ENCODE measurements around the gene ZNF414. TPM values are rescaled to one million over a fixed set of nuclear protein-coding genes. Genes with fewer than 3 reads are reported as not detected.

Gene ZNF414
- polyA plus RNA-seq, 1 donor (not counting 4 experiments of a cell fraction or from before 2014, with no cell fraction given): 1.9 TPM

GRCh38 chr19:8473648-8474476 lies 40.1 kb downstream of the ZNF414 start:
- H3K36me3 ChIP-seq (ENCODE audit: control insufficient read depth in 2 of 2, extremely low read depth in 1 of 2, insufficient read depth in 2 of 2, low read length in 2 of 2): peaks cover 40 to 50% of the 10 kb centered on the region in 2 experiments
- FAIRE-seq: no peak
- dilution Hi-C loops (cut with MboI; ENCODE audit: extremely low pct_ligation_motif_present, low sequenced_read_pairs): no loop called here

GRCh38 chr19:8469613-8470368 lies 44.2 kb downstream of the ZNF414 start:
- Histone ChIP-seq H3K9ac (ENCODE audit: control insufficient read depth, extremely low read depth, insufficient read depth, low read length) (no peak overlapping the region), H3K27ac (ENCODE audit: control insufficient read depth, insufficient read depth, low read length) (no peak overlapping the region), H3K4me2 (ENCODE audit: control insufficient read depth, extremely low read depth, insufficient read depth, low read depth, low read length) (no peak overlapping the region), H3K9me1 (ENCODE audit: control insufficient read depth, extremely low read depth, insufficient read depth, low read length) (no peaks in the 10 kb centered on the region), H4K20me1 (ENCODE audit: control insufficient read depth, extremely low read depth, insufficient read depth, low read length) (peaks cover 4% of the 10 kb centered on the region), H2AFZ (ENCODE audit: control insufficient read depth, low read length) (no peak overlapping the region), H3K27me3 (ENCODE audit: control insufficient read depth, extremely low read depth, insufficient read depth, low read length) (no peaks in the 10 kb centered on the region), H3K36me3 (ENCODE audit: control insufficient read depth in 2 of 2, extremely low read depth in 1 of 2, insufficient read depth in 2 of 2, low read length in 2 of 2) (peaks cover 48 to 54% of the 10 kb centered on the region in 2 experiments), H3K4me1 (ENCODE audit: control insufficient read depth, extremely low read depth, insufficient read depth, low read length) (no peaks in the 10 kb centered on the region), H3K4me3 (ENCODE audit: control insufficient read depth in 2 of 3, extremely low read depth in 1 of 3, insufficient read depth in 2 of 3, low read depth in 1 of 3, low read length in 3 of 3) (no peak overlapping the region), H3K79me2 (ENCODE audit: control insufficient read depth, insufficient read depth, low read length) (peaks cover 30% of the 10 kb centered on the region), H3K9me3 (ENCODE audit: control insufficient read depth, low read depth, low read length) (no peaks in the 10 kb centered on the region)
- dilution Hi-C loops (cut with MboI; ENCODE audit: extremely low pct_ligation_motif_present, low sequenced_read_pairs): no loop called here
- DNase-seq (ENCODE audit: low read depth, low spot score) (no peak), FAIRE-seq (no peak)
- TF ChIP-seq CTCF (optimal IDR thresholded peaks at IDR 0.05 in 1 of 3, IDR thresholded peaks at IDR 0.05 in 1 of 3, conservative IDR thresholded peaks at IDR 0.05 in 1 of 3; ENCODE audit: extremely low read depth in 1 of 3, insufficient read depth in 2 of 3, low read length in 3 of 3) (no peak), EZH2 (IDR thresholded peaks at IDR 0.05; ENCODE audit: low read length) (no peak)

More at GRCh38 chr19:8473648-8474476, 40.1 kb downstream of the ZNF414 start:
- Histone ChIP-seq H3K27ac (ENCODE audit: control insufficient read depth, insufficient read depth, low read length) (no peak overlapping the region), H3K9me1 (ENCODE audit: control insufficient read depth, extremely low read depth, insufficient read depth, low read length) (no peaks in the 10 kb centered on the region), H3K4me3 (ENCODE audit: control insufficient read depth in 2 of 3, extremely low read depth in 1 of 3, insufficient read depth in 2 of 3, low read depth in 1 of 3, low read length in 3 of 3) (no peak overlapping the region), H2AFZ (ENCODE audit: control insufficient read depth, low read length) (no peak overlapping the region), H3K4me2 (ENCODE audit: control insufficient read depth, extremely low read depth, insufficient read depth, low read depth, low read length) (no peak overlapping the region), H4K20me1 (ENCODE audit: control insufficient read depth, extremely low read depth, insufficient read depth, low read length) (peaks cover 17% of the 10 kb centered on the region), H3K9ac (ENCODE audit: control insufficient read depth, extremely low read depth, insufficient read depth, low read length) (no peak overlapping the region), H3K9me3 (ENCODE audit: control insufficient read depth, low read depth, low read length) (no peaks in the 10 kb centered on the region), H3K4me1 (ENCODE audit: control insufficient read depth, extremely low read depth, insufficient read depth, low read length) (no peaks in the 10 kb centered on the region), H3K79me2 (ENCODE audit: control insufficient read depth, insufficient read depth, low read length) (peaks cover 47% of the 10 kb centered on the region), H3K27me3 (ENCODE audit: control insufficient read depth, extremely low read depth, insufficient read depth, low read length) (no peaks in the 10 kb centered on the region)
- TF ChIP-seq EZH2 (IDR thresholded peaks at IDR 0.05; ENCODE audit: low read length): no peak
- TF ChIP-seq CTCF (optimal IDR thresholded peaks at IDR 0.05 in 1 of 3, IDR thresholded peaks at IDR 0.05 in 1 of 3, conservative IDR thresholded peaks at IDR 0.05 in 1 of 3; ENCODE audit: extremely low read depth in 1 of 3, insufficient read depth in 2 of 3, low read length in 3 of 3): no peak
- DNase-seq (ENCODE audit: low read depth, low spot score): no peak
